Mesodermal cell (in vitro differentiated cells): Measurements from ENCODE around the gene TNFRSF9.
A peak's percentile ranks its signal among the peaks of the same experiment; 100 is the strongest.
"Not testable (repeated sequence)": the region's sequence is repeated elsewhere in the genome, so short reads cannot be mapped to it uniquely, and the experiment has no call there.

ENCODE experiments used
- H3K27ac ChIP-seq: 2 replicates; pipeline ENCODE4 v1.7.0; 2013; ENCODE audit warnings: mild to moderate bottlenecking, low read depth, low read length, moderate library complexity; ENCODE audit not compliant: severe bottlenecking
- H3K36me3 ChIP-seq: 2 replicates; pipeline ENCODE4 v1.7.1; 2013; ENCODE audit warnings: mild to moderate bottlenecking, low read length, moderate library complexity; ENCODE audit not compliant: control insufficient read depth, insufficient read depth
- H3K4me1 ChIP-seq: one replicate; pipeline ENCODE4 v1.7.1; 2013; ENCODE audit warnings: mild to moderate bottlenecking, low read length; ENCODE audit not compliant: insufficient read depth, control insufficient read depth, poor library complexity, severe bottlenecking
- H3K4me3 ChIP-seq: 2 replicates; pipeline ENCODE4 v1.7.0; 2013; ENCODE audit warnings: low read length, control low read depth, mild to moderate bottlenecking; ENCODE audit not compliant: insufficient read depth, poor library complexity, severe bottlenecking; ENCODE audit errors: extremely low read depth
- H3K9me3 ChIP-seq: 2 replicates; pipeline ENCODE4 v1.7.1; 2013; ENCODE audit warnings: mild to moderate bottlenecking, low read length, moderate library complexity; ENCODE audit not compliant: control insufficient read depth
- WGBS, 2 experiments: methylation state at CpG; one replicate each; pipeline ENCODE4 v1.1.5; 2013; ENCODE audit warnings: missing lambda C conversion rate in 2 of 2; ENCODE audit not compliant: insufficient coverage in 2 of 2; 5-methylcytosine and 5-hydroxymethylcytosine counted together

TNFRSF9 gene

GRCh38 chr1:7972285-7972684 is 31.6 kb upstream of the TNFRSF9 start:
- no peak overlapping the region for H3K27ac ChIP-seq
- WGBS, 2 experiments = 93 to 94% methylated on average over 4 of the region's 5 CpGs
- no peaks in the 10 kb centered on the region for H3K9me3 ChIP-seq
- H3K4me3 ChIP-seq = no peak overlapping the region
- peaks cover 3% of the 10 kb centered on the region for H3K4me1 ChIP-seq
- peaks cover 80% of the 10 kb centered on the region for H3K36me3 ChIP-seq

GRCh38 chr1:7971024-7971423 is 30.4 kb upstream of the TNFRSF9 start:
- Histone ChIP-seq H3K36me3 (peaks cover 80% of the 10 kb centered on the region), H3K9me3 (no peaks in the 10 kb centered on the region), H3K4me3 (no peak overlapping the region), H3K4me1 (peaks cover 3% of the 10 kb centered on the region), H3K27ac (no peak overlapping the region)
- 97 to 100% methylated on average over 6 of the region's 6 CpGs for WGBS, 2 experiments

GRCh38 chr1:7970246-7970645 is 29.6 kb upstream of the TNFRSF9 start:
- peaks cover 81% of the 10 kb centered on the region for H3K36me3 ChIP-seq
- no peak overlapping the region for H3K27ac ChIP-seq
- H3K4me3 ChIP-seq = no peak overlapping the region
- no peaks in the 10 kb centered on the region for H3K4me1 ChIP-seq
- WGBS, 2 experiments = 93 to 100% methylated on average over 1 to 2 of the region's 2 CpGs
- no peaks in the 10 kb centered on the region for H3K9me3 ChIP-seq

GRCh38 chr1:7967651-7968050 is 27.0 kb upstream of the TNFRSF9 start:
- WGBS, 2 experiments = 100% methylated on average over 2 of the region's 4 CpGs; no CpG with 5 or more reads in 1 of the 2 experiments
- no peak overlapping the region for H3K27ac ChIP-seq
- H3K9me3 ChIP-seq = no peaks in the 10 kb centered on the region
- H3K4me3 ChIP-seq = no peak overlapping the region
- peaks cover 3% of the 10 kb centered on the region for H3K4me1 ChIP-seq
- H3K36me3 ChIP-seq = peaks cover 99% of the 10 kb centered on the region

GRCh38 chr1:7967196-7967595 is 26.6 kb upstream of the TNFRSF9 start:
- H3K4me1 ChIP-seq = peaks cover 4% of the 10 kb centered on the region
- peaks cover 95% of the 10 kb centered on the region for H3K36me3 ChIP-seq
- no peaks in the 10 kb centered on the region for H3K9me3 ChIP-seq
- no peak overlapping the region for H3K27ac ChIP-seq
- WGBS, 2 experiments = 80% methylated on average over 1 of the region's 1 CpG; no CpG with 5 or more reads in 1 of the 2 experiments
- H3K4me3 ChIP-seq = no peak overlapping the region

- Histone ChIP-seq H3K4me1 (peaks cover 4% of the 10 kb centered on the region), H3K9me3 (no peaks in the 10 kb centered on the region), H3K27ac (no peak overlapping the region), H3K4me3 (no peak overlapping the region), H3K36me3 (peaks cover 69% of the 10 kb centered on the region)
- 100% methylated on average over 1 of the region's 3 CpGs for WGBS, 2 experiments
Observed at GRCh38 chr1:7964476-7964875, 23.8 kb upstream of the TNFRSF9 start.

GRCh38 chr1:7963841-7964240 is 23.2 kb upstream of the TNFRSF9 start:
- not testable (repeated sequence) for H3K9me3 ChIP-seq

GRCh38 chr1:7963378-7963730 is 22.7 kb upstream of the TNFRSF9 start:
- WGBS, 2 experiments = 95 to 96% methylated on average over 7 to 8 of the region's 12 CpGs
- H3K36me3 ChIP-seq = peaks cover 57% of the 10 kb centered on the region
- H3K27ac ChIP-seq, H3K4me1 ChIP-seq, H3K9me3 ChIP-seq, H3K4me3 ChIP-seq: not testable (repeated sequence)

More at GRCh38 chr1:7963841-7964240, 23.2 kb upstream of the TNFRSF9 start:
- peaks cover 62% of the 10 kb centered on the region for H3K36me3 ChIP-seq
- 87 to 100% methylated on average over 2 of the region's 7 CpGs for WGBS, 2 experiments
- not testable (repeated sequence) for H3K4me1 ChIP-seq, H3K4me3 ChIP-seq, H3K27ac ChIP-seq

- Histone ChIP-seq H3K27ac (no peak overlapping the region), H3K36me3 (peaks cover 52% of the 10 kb centered on the region), H3K9me3 (no peaks in the 10 kb centered on the region), H3K4me3 (peak overlapping the region; percentile 86), H3K4me1 (peaks cover 4% of the 10 kb centered on the region)
- 90 to 95% methylated on average over 4 to 6 of the region's 11 CpGs for WGBS, 2 experiments
Observed at GRCh38 chr1:7962636-7963377, 22.2 kb upstream of the TNFRSF9 start.

- Histone ChIP-seq H3K9me3 (no peaks in the 10 kb centered on the region), H3K27ac (peak overlapping the region; percentile 77), H3K4me3 (peak overlapping the region; percentile 86), H3K4me1 (peaks cover 6% of the 10 kb centered on the region), H3K36me3 (peaks cover 44% of the 10 kb centered on the region)
- 0% methylated on average over 5 to 7 of the region's 10 CpGs for WGBS, 2 experiments
Observed at GRCh38 chr1:7962014-7962335, 21.3 kb upstream of the TNFRSF9 start.

GRCh38 chr1:7961216-7962013 is 20.8 kb upstream of the TNFRSF9 start, which contains the start of gene PARK7:
Gene PARK7, plus strand, starts transcription at chr1:7961711. Its CDS starts 1,075 bp downstream, at chr1:7962786.
- Histone ChIP-seq H3K36me3 (peaks cover 38% of the 10 kb centered on the region), H3K4me3 (peak within 1 kb of the TSS; percentile 86), H3K27ac (peak within 1 kb of the TSS; percentile 88), H3K4me1 (peaks cover 11% of the 10 kb centered on the region), H3K9me3 (no peaks in the 10 kb centered on the region)
- WGBS, 2 experiments = 0 to 1% methylated on average over 67 to 74 of the region's 81 CpGs
